H1 (cell line): ENCODE measurements around the gene MINAR2. TPM values are rescaled to one million over a fixed set of nuclear protein-coding genes. Genes with fewer than 3 reads are reported as not detected.

Source experiments
- CTCF ChIA-PET: fragments of 300-600 bp; sonication (Branson Sonifier 250); formaldehyde crosslinking; loops from one replicate; lab custom pipeline; 2021; ENCODE audit not compliant: partially characterized antibody; lab: Charles Lee
- POLR2A ChIA-PET: fragments of 300-600 bp; sonication (Branson Sonifier 250); formaldehyde crosslinking; loops from one replicate; lab custom pipeline; 2021; ENCODE audit warnings: inconsistent platforms; ENCODE audit not compliant: partially characterized antibody; lab: Charles Lee
- DNase-seq, 2 experiments: peaks; one replicate each; pipeline versions ENCODE4 v3.0.0 to v3.0.0-alpha.2; 2010 to 2022; ENCODE audit warnings: low spot score in 2 of 2, low read depth in 1 of 2, mixed read lengths in 1 of 2
- FAIRE-seq: peaks from 2 replicates; lab custom pipeline; 2011; peaks lifted over from hg19 to GRCh38; lab: Jason Lieb, UNC
- H2AFZ ChIP-seq: 2 replicates; pipeline ENCODE4 v1.8.1; 2012; ENCODE audit warnings: low read length, inconsistent platforms
- H2AK5ac ChIP-seq: 2 replicates; pipeline ENCODE4 v1.6.1; 2013; ENCODE audit warnings: low read depth, low read length
- H2BK120ac ChIP-seq: replicated peaks from 2 replicates; pipeline ENCODE3; 2013; ENCODE audit warnings: low read depth, low read length, inconsistent platforms
- H2BK12ac ChIP-seq: 2 replicates; pipeline ENCODE4 v1.6.1; 2013; ENCODE audit warnings: low read depth, low read length
- H2BK15ac ChIP-seq: 2 replicates; pipeline ENCODE4 v1.6.1; 2013; ENCODE audit warnings: low read length
- H2BK20ac ChIP-seq: 2 replicates; pipeline ENCODE4 v1.6.1; 2013; ENCODE audit warnings: low read length
- H2BK5ac ChIP-seq: 2 replicates; pipeline ENCODE4 v1.6.1; 2013; ENCODE audit warnings: low read depth, low read length
- H3K14ac ChIP-seq: 2 replicates; pipeline ENCODE4 v1.6.1; 2013; ENCODE audit warnings: inconsistent platforms; ENCODE audit not compliant: insufficient read length
- H3K18ac ChIP-seq: 2 replicates; pipeline ENCODE4 v1.6.1; 2013; ENCODE audit warnings: low read length; ENCODE audit errors: extremely low read depth
- H3K23ac ChIP-seq: 2 replicates; pipeline ENCODE4 v1.6.1; 2013; ENCODE audit warnings: inconsistent platforms; ENCODE audit not compliant: insufficient read length
- H3K23me2 ChIP-seq: 2 replicates; pipeline ENCODE4 v1.6.1; 2013; ENCODE audit warnings: low read depth, low read length
- H3K27ac ChIP-seq: 2 replicates; pipeline ENCODE4 v1.6.1; 2011; ENCODE audit warnings: low read depth, low read length, inconsistent platforms
- H3K27me3 ChIP-seq, 4 experiments: replicated peaks in 1 of 4; 1 replicate in 1 of 4; 2 replicates in 3 of 4; pipeline versions ENCODE4 v1.6.1 to v1.8.1; 2011 to 2013; ENCODE audit warnings: low read length in 3 of 4, mild to moderate bottlenecking in 3 of 4, inconsistent platforms in 2 of 4, mixed read lengths in 2 of 4, moderate library complexity in 1 of 4; ENCODE audit not compliant: control insufficient read depth in 3 of 4, insufficient read depth in 3 of 4; ENCODE audit errors: extremely low read depth in 1 of 4
- H3K36me3 ChIP-seq, 4 experiments: 2 replicates each; pipeline versions ENCODE4 v1.6.1 to v1.8.1; 2011 to 2013; ENCODE audit warnings: mild to moderate bottlenecking in 4 of 4, low read length in 3 of 4, moderate library complexity in 2 of 4, control low read depth in 1 of 4, inconsistent platforms in 1 of 4; ENCODE audit not compliant: insufficient read depth in 4 of 4, control insufficient read depth in 2 of 4
- H3K4ac ChIP-seq: replicated peaks from 2 replicates; pipeline ENCODE3; 2013; ENCODE audit warnings: low read length, low read depth, mixed read lengths, inconsistent platforms; ENCODE audit not compliant: insufficient read length
- H3K4me1 ChIP-seq, 4 experiments: replicated peaks in 1 of 4; 1 replicate in 1 of 4; 2 replicates in 3 of 4; pipeline versions ENCODE4 v1.6.1 to v1.8.1; 2011 to 2013; ENCODE audit warnings: low read length in 3 of 4, inconsistent platforms in 2 of 4, mixed read lengths in 1 of 4; ENCODE audit not compliant: insufficient read depth in 4 of 4, control insufficient read depth in 3 of 4
- H3K4me2 ChIP-seq, 2 experiments: 2 replicates each; pipeline versions ENCODE4 v1.6.1 to v1.8.1; 2011 to 2013; ENCODE audit warnings: low read depth in 2 of 2, low read length in 2 of 2, control low read depth in 1 of 2, inconsistent platforms in 1 of 2, mild to moderate bottlenecking in 1 of 2; ENCODE audit not compliant: insufficient read depth in 1 of 2
- H3K4me3 ChIP-seq, 4 experiments: fragments of 200-600, 300-600 bp in 1 of 4; sonication (generic), shearing (Covaris generic), sonication (Bioruptor Twin) in 1 of 4; 2 replicates each; pipeline versions ENCODE4 v1.5.1 to v1.8.1; 2011 to 2016; ENCODE audit warnings: low read length in 4 of 4, low read depth in 3 of 4, control low read depth in 2 of 4, inconsistent platforms in 2 of 4, mild to moderate bottlenecking in 2 of 4, mixed read lengths in 1 of 4, moderate library complexity in 1 of 4; ENCODE audit not compliant: insufficient read depth in 2 of 4; ENCODE audit errors: extremely low read depth in 1 of 4
- H3K56ac ChIP-seq: replicated peaks from 2 replicates; pipeline ENCODE3; 2013; ENCODE audit warnings: low read depth, mild to moderate bottlenecking, mixed read lengths, low read length, inconsistent platforms; ENCODE audit not compliant: insufficient read length
- H3K79me1 ChIP-seq: 2 replicates; pipeline ENCODE4 v1.6.1; 2013; ENCODE audit warnings: low read depth, low read length, control low read depth
- H3K79me2 ChIP-seq, 2 experiments: 2 replicates each; pipeline versions ENCODE4 v1.6.1 to v1.8.1; 2012 to 2013; ENCODE audit warnings: low read length in 2 of 2, mild to moderate bottlenecking in 2 of 2, inconsistent platforms in 1 of 2; ENCODE audit not compliant: insufficient read depth in 2 of 2, control insufficient read depth in 1 of 2
- H3K9ac ChIP-seq, 4 experiments: replicated peaks in 1 of 4; 1 replicate in 1 of 4; 2 replicates in 3 of 4; pipeline versions ENCODE4 v1.6.1 to v1.8.1; 2011 to 2013; ENCODE audit warnings: low read depth in 3 of 4, low read length in 3 of 4, control low read depth in 2 of 4, mild to moderate bottlenecking in 2 of 4, moderate library complexity in 2 of 4, inconsistent platforms in 1 of 4; ENCODE audit errors: extremely low read depth in 1 of 4
- H3K9me3 ChIP-seq, 2 experiments: 2 replicates each; pipeline versions ENCODE4 v1.6.1 to v1.8.1; 2012 to 2013; ENCODE audit warnings: mild to moderate bottlenecking in 2 of 2, moderate library complexity in 2 of 2, control low read depth in 1 of 2, inconsistent platforms in 1 of 2, low read depth in 1 of 2, low read length in 1 of 2, mixed read lengths in 1 of 2; ENCODE audit not compliant: insufficient read depth in 2 of 2
- H4K20me1 ChIP-seq, 2 experiments: replicated peaks in 1 of 2; 2 replicates each; pipeline versions ENCODE3 to v1.8.1; 2011 to 2013; ENCODE audit warnings: inconsistent platforms in 2 of 2, low read length in 2 of 2, mild to moderate bottlenecking in 1 of 2; ENCODE audit not compliant: insufficient read depth in 2 of 2, control insufficient read depth in 1 of 2
- H4K5ac ChIP-seq: 2 replicates; pipeline ENCODE4 v1.6.1; 2013; ENCODE audit warnings: low read length, low read depth, mixed read lengths, inconsistent platforms; ENCODE audit not compliant: insufficient read length
- H4K8ac ChIP-seq: 2 replicates; pipeline ENCODE4 v1.8.0; 2013; ENCODE audit warnings: mild to moderate bottlenecking, moderate library complexity, low read length, inconsistent platforms; ENCODE audit not compliant: insufficient read depth; ENCODE audit errors: extremely low read depth
- H4K91ac ChIP-seq: replicated peaks from 2 replicates; pipeline ENCODE3; 2013; ENCODE audit warnings: low read length, mixed read lengths, inconsistent platforms; ENCODE audit not compliant: insufficient read length
- SUZ12 ChIP-seq: fragments of 200-600 bp; sonication (generic); IDR thresholded peaks from 2 replicates; pipeline ENCODE4 v1.6.1; 2012; ENCODE audit warnings: mild to moderate bottlenecking, inconsistent platforms, low read length, moderate library complexity, mixed read lengths
- WGBS, 2 experiments: shearing (Covaris generic) in 1 of 2; methylation state at CpG; one replicate each; pipeline versions ENCODE4 v1.1.6 to v1.1.7; 2013 to 2015; ENCODE audit warnings: low lambda C conversion rate in 2 of 2, mixed read lengths in 2 of 2, inconsistent platforms in 1 of 2, low coverage in 1 of 2, missing lambda C conversion rate in 1 of 2; ENCODE audit not compliant: insufficient replicate concordance in 2 of 2, insufficient coverage in 1 of 2, insufficient read length in 1 of 2; ENCODE audit errors: extremely low coverage in 1 of 2, missing lambda C conversion rate in 1 of 2; 5-methylcytosine and 5-hydroxymethylcytosine counted together
- polyA plus RNA-seq, 7 experiments: library from polyadenylated mRNA; depleted of rRNA in 3 of 7; stranded (reverse) in 5 of 7; unstranded in 2 of 7; fragments of >200 nt in 5 of 7; fragments of 200-250 nt in 2 of 7; gene quantifications; 1 replicate in 5 of 7; 2 replicates in 1 of 7; 4 replicates in 1 of 7; pipeline versions ENCODE4 v1.2.1 to v1.2.3, GENCODE V29; 2011 to 2013; ENCODE audit warnings: missing spikeins in 2 of 7, mixed read lengths in 2 of 7
- total RNA-seq: library from RNA; stranded (reverse); fragmentation: NEBNext Ultra II Directional; extraction: Animal tissue kit (Norgen Biotek cat#: 25700); gene quantifications from 2 replicates; pipeline ENCODE4 v1.2.1, GENCODE V29; 2021

The MINAR2 gene
- total and polyA plus RNA-seq, 2 of the 8 experiments (the other 6 are each of a cell fraction or from before 2014, with no cell fraction given) = 0.17 TPM; not detected in 1

DNA sequence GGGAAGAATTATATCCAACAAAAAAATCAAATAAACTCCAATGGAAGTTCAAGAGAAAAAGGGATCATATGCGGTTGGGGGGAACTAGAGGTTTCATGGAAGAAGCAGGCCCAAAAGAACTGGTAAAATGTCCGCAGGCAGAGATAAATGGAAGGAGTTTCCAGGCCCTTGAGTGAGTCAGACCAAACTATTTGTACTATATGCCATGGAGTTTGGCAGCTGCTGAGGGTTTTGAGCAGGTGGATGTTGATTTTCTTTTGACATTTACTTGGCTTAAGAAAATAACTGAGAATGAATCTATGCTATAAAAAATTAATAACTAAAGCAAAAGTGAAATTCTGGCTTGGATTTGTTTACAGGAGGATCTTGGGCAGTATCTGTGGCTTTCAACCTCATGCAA, 33.7 kb downstream of the MINAR2 start:
- no peak overlapping the region for H2BK12ac ChIP-seq
- H4K20me1 ChIP-seq = no peaks in the 10 kb centered on the region
- no peak for FAIRE-seq
- H3K27me3 ChIP-seq = no peaks in the 10 kb centered on the region
- H3K4me3 ChIP-seq = no peak overlapping the region
- H3K27ac ChIP-seq = no peak overlapping the region
- H2AFZ ChIP-seq = no peak overlapping the region
- no peak overlapping the region for H2BK120ac ChIP-seq
- no peaks in the 10 kb centered on the region for H3K4me1 ChIP-seq
- WGBS, 2 experiments = 88% methylated on average over 2 of the region's 2 CpGs; no CpG with 5 or more reads in 1 of the 2 experiments
- no peak overlapping the region for H3K14ac ChIP-seq
- no peak overlapping the region for H3K9ac ChIP-seq
- no peaks in the 10 kb centered on the region for H3K79me1 ChIP-seq
- H2BK15ac ChIP-seq = no peak overlapping the region
- DNase-seq = no peak
- H2BK5ac ChIP-seq = no peak overlapping the region
- H3K79me2 ChIP-seq = no peaks in the 10 kb centered on the region
- no peak overlapping the region for H2AK5ac ChIP-seq
- no peak overlapping the region for H4K91ac ChIP-seq
- H4K5ac ChIP-seq = no peak overlapping the region
- no peaks in the 10 kb centered on the region for H3K23me2 ChIP-seq
- ChIA-PET CTCF (interaction anchor here (1.8 kb wide), 1 partner anchor 10 kb away, joined by 5 read pairs; no protein-coding TSS in a partner anchor), POLR2A (no interaction called here)
- H3K4me2 ChIP-seq = no peak overlapping the region
- H3K9me3 ChIP-seq = no peaks in the 10 kb centered on the region
- no peak overlapping the region for H4K8ac ChIP-seq
- H3K4ac ChIP-seq = no peak overlapping the region
- no peaks in the 10 kb centered on the region for H3K36me3 ChIP-seq
- no peak overlapping the region for H3K18ac ChIP-seq
- no peak overlapping the region for H3K23ac ChIP-seq
- H2BK20ac ChIP-seq = no peak overlapping the region
- H3K56ac ChIP-seq = no peak overlapping the region
- no peak for TF ChIP-seq SUZ12
